KMS-11 (cell line): ENCODE measurements around the gene FN3K.

ENCODE experiments used
- H2AFZ ChIP-seq: fragments of 200-600 bp; sonication (generic); 2 replicates; pipeline ENCODE4 v1.6.1; 2016; ENCODE audit warnings: antibody characterized with exemption, mixed run types, low read depth
- H3K27ac ChIP-seq: fragments of 200-600 bp; sonication (generic); 2 replicates; pipeline ENCODE4 v1.6.1; 2016; ENCODE audit warnings: mild to moderate bottlenecking, mixed run types
- H3K27me3 ChIP-seq: fragments of 200-600 bp; sonication (generic); 2 replicates; pipeline ENCODE4 v1.6.1; 2017; ENCODE audit warnings: mild to moderate bottlenecking, low read depth, mixed run types, moderate library complexity; ENCODE audit not compliant: insufficient read depth
- H3K36me3 ChIP-seq: fragments of 200-600 bp; sonication (generic); 2 replicates; pipeline ENCODE4 v1.6.1; 2017; ENCODE audit warnings: mild to moderate bottlenecking, mixed run types; ENCODE audit not compliant: insufficient read depth
- H3K4me1 ChIP-seq: fragments of 200-600 bp; sonication (generic); 2 replicates; pipeline ENCODE4 v1.6.1; 2016; ENCODE audit warnings: mild to moderate bottlenecking, low read depth, mixed run types; ENCODE audit not compliant: poor library complexity, severe bottlenecking
- H3K4me2 ChIP-seq: fragments of 200-600 bp; sonication (generic); 2 replicates; pipeline ENCODE4 v1.7.0; 2016; ENCODE audit warnings: mild to moderate bottlenecking, mixed run types
- H3K4me3 ChIP-seq: fragments of 200-600 bp; sonication (generic); IDR thresholded peaks from 2 replicates; pipeline ENCODE4 v1.6.1; 2017; ENCODE audit warnings: low read depth, low read length, mixed read lengths; ENCODE audit not compliant: insufficient read depth
- H3K79me2 ChIP-seq: fragments of 200-600 bp; sonication (generic); 2 replicates; pipeline ENCODE4 v1.6.1; 2016; ENCODE audit warnings: low read depth, mixed run types; ENCODE audit not compliant: insufficient read depth
- H3K9ac ChIP-seq: fragments of 200-600 bp; sonication (generic); 2 replicates; pipeline ENCODE4 v1.6.1; 2016; ENCODE audit warnings: mild to moderate bottlenecking, mixed run types
- H4K20me1 ChIP-seq: fragments of 200-600 bp; sonication (generic); 2 replicates; pipeline ENCODE4 v1.6.1; 2016; ENCODE audit warnings: mild to moderate bottlenecking, mixed run types; ENCODE audit not compliant: insufficient read depth
- TF ChIP-seq, protein P1 (sequence below): fragments of 200-600 bp; sonication (generic); conservative IDR thresholded peaks from 2 replicates; pipeline ENCODE4 v1.6.1; 2017; ENCODE audit warnings: low read depth, mild to moderate bottlenecking, antibody characterized with exemption, low read length, moderate library complexity, mixed read lengths

FN3K gene

DNA sequence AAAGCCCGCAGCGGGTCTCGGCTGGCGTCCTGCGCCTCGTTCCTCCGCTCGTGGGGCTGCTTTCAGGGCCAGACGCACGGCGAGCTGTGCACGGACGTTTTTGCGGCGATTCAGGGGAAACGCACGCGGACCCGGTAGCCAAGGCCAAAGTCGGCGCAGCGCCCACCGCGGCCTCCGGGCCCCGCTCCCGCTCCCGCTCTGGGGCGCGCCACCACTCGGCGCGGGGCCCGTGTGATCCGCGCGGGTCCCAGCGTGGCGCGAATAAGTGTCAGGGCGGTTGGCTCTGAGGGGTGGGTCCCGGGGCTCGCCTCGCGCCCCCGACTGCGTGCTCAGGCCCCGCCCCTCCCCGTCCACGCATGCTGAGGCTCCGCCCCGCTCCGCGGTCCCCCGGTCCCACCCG, 15.8 kb downstream of the FN3K start:
- H3K4me2 ChIP-seq: no peak overlapping the region
- H4K20me1 ChIP-seq: peaks cover 4% of the 10 kb centered on the region; the same call in 1 of the 2 replicates
- TF ChIP-seq, protein P1, sequence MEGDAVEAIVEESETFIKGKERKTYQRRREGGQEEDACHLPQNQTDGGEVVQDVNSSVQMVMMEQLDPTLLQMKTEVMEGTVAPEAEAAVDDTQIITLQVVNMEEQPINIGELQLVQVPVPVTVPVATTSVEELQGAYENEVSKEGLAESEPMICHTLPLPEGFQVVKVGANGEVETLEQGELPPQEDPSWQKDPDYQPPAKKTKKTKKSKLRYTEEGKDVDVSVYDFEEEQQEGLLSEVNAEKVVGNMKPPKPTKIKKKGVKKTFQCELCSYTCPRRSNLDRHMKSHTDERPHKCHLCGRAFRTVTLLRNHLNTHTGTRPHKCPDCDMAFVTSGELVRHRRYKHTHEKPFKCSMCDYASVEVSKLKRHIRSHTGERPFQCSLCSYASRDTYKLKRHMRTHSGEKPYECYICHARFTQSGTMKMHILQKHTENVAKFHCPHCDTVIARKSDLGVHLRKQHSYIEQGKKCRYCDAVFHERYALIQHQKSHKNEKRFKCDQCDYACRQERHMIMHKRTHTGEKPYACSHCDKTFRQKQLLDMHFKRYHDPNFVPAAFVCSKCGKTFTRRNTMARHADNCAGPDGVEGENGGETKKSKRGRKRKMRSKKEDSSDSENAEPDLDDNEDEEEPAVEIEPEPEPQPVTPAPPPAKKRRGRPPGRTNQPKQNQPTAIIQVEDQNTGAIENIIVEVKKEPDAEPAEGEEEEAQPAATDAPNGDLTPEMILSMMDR: no peak
- H3K9ac ChIP-seq: peak overlapping the region; percentile 58; the same call in 1 of the 2 replicates
- H3K27me3 ChIP-seq: no peaks in the 10 kb centered on the region
- peak overlapping the region; percentile 60; the same call in 1 of the 2 replicates for H2AFZ ChIP-seq
- H3K79me2 ChIP-seq: peaks cover 33% of the 10 kb centered on the region
- H3K36me3 ChIP-seq: no peaks in the 10 kb centered on the region
- no peak overlapping the region; the same call in 1 of the 2 replicates for H3K27ac ChIP-seq
- peaks cover 24% of the 10 kb centered on the region for H3K4me1 ChIP-seq
- no peak overlapping the region for H3K4me3 ChIP-seq

DNA sequence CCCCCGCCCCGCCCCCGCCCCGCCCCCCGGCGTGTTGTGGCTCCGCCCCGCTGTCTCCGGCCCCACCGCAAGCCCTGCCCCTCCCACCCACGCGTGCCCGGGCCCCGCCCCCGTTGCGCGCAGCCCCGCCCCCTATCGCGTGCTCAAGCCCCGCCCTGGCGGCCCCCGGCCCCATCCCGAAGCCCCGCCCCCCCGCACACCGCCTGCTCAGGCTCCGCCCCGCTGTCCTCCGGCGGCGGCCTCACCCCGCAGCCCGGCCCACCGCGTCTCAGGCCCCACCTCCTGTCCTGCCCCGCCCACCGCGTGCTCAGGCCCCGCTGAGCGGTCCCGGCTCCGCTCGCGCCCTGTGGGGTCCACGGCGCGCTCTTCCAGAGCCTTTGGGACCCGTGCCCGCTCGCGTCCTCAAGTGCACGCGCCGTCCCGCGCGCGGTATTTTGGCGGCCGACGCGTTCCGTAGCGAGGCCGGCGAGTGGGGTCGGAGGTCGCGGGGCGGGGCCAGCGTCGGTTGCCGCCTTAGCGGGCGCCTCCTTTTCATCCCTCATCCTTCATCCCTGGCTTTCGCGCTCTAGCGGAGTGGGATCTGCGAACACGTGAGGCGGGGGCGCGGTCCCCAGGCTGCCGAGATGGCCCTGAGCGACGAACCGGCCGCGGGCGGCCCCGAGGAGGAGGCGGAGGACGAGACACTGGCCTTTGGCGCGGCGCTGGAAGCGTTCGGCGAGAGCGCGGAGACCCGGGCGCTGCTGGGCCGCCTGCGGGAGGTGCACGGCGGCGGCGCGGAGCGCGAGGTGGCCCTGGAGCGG, 16.4 kb downstream of the FN3K start, which contains the start of gene TBCD:
Gene TBCD, plus strand, starts transcription at position 495 of the 800 bp plus-strand sequence. Its CDS starts 129 bp downstream, at position 624.
- H4K20me1 ChIP-seq: peaks cover 4% of the 10 kb centered on the region; the same call in 1 of the 2 replicates
- H3K4me2 ChIP-seq: peak within 1 kb of the TSS; percentile 81
- no peaks in the 10 kb centered on the region for H3K27me3 ChIP-seq
- peaks cover 36% of the 10 kb centered on the region for H3K79me2 ChIP-seq
- TF ChIP-seq, protein P1: no peak
- H3K4me3 ChIP-seq: no peak within 1 kb of the TSS
- peak within 1 kb of the TSS; percentile 98 for H2AFZ ChIP-seq
- no peaks in the 10 kb centered on the region for H3K36me3 ChIP-seq
- peak within 1 kb of the TSS; percentile 72 for H3K27ac ChIP-seq
- peaks cover 24% of the 10 kb centered on the region for H3K4me1 ChIP-seq
- peak within 1 kb of the TSS; percentile 58; the same call in 1 of the 2 replicates for H3K9ac ChIP-seq

DNA sequence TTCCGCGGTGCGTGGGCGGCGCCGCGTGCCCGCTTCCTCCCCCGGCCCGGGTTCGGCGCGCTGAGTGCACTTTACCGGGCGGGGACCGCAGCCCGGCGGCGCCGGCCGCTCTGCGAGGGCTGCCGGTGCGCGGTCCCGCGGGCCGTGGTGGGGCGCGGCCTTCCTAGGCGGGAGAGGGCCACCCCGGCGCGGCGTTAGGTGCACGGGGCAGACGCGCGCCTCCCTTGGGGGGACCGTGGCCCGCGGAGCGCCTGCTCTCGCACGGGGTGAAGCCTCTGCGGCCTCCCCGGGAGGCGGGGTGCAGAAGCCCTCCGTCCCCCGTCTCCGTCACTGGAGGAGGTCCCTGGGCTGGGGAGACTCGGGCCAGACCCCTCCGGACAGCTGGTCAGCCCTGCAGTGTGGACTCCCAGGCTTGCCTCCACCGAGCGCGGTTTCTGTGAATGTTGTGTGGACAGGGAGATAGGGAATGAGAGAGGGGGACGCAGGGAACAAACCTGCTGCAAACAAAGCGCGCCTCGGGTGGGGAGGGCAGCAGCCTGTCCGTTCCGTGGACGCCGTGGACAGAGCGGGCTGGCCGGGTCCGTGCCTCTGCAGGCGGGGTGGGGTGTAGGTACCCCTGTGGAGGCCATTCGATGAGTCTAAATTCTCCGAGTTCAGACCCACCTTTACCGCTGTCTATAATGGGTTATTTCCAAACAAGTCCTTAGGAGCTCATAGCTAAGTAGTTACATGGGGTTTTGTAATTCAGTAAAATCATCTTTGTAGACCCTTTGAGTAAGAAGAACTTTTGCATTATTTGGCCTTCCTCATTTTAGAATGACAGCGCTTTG, 17.2 kb downstream of the FN3K start:
- Histone ChIP-seq H4K20me1 (peaks cover 4% of the 10 kb centered on the region; the same call in 1 of the 2 replicates), H3K79me2 (peaks cover 38% of the 10 kb centered on the region), H3K9ac (peak overlapping the region; percentile 55; the same call in 1 of the 2 replicates), H2AFZ (peak overlapping the region; percentile 98), H3K4me2 (peak overlapping the region; percentile 81), H3K36me3 (no peaks in the 10 kb centered on the region), H3K4me1 (peaks cover 24% of the 10 kb centered on the region), H3K27ac (peak overlapping the region; percentile 72), H3K27me3 (no peaks in the 10 kb centered on the region), H3K4me3 (no peak overlapping the region)
- TF ChIP-seq, protein P1: no peak

DNA sequence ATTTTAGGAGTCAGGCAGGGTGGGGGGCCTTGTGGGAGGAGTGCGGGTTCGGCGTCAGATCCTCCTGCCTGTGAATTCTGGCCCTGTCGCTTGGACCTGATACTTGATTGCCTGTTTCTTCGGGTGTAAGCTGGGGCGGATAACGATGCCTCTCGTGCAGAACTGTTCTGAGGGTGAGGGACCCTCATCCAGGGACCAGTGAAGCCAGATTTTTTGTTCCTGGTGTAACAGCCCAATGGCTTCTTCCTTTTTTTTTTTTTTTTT, 17.7 kb downstream of the FN3K start:
- peak overlapping the region; percentile 55; the same call in 1 of the 2 replicates for H3K9ac ChIP-seq
- peaks cover 38% of the 10 kb centered on the region for H3K79me2 ChIP-seq
- peak overlapping the region; percentile 81 for H3K4me2 ChIP-seq
- no peaks in the 10 kb centered on the region for H3K36me3 ChIP-seq
- H4K20me1 ChIP-seq: peaks cover 4% of the 10 kb centered on the region; the same call in 1 of the 2 replicates
- H3K4me1 ChIP-seq: peaks cover 24% of the 10 kb centered on the region
- TF ChIP-seq, protein P1: no peak
- H3K27ac ChIP-seq: no peak overlapping the region
- no peak overlapping the region for H3K4me3 ChIP-seq
- no peaks in the 10 kb centered on the region for H3K27me3 ChIP-seq
- no peak overlapping the region for H2AFZ ChIP-seq
